Neural progenitor cell (in vitro differentiated cells): Measurements from ENCODE around the gene CPNE1.

ENCODE experiments used
- CTCF ChIP-seq: fragments of 200-600 bp; sonication (generic); IDR thresholded peaks from 2 replicates; pipeline ENCODE4 v1.5.1; 2017; ENCODE audit warnings: antibody characterized with exemption, mild to moderate bottlenecking
- EZH2 ChIP-seq: fragments of 200-600 bp; sonication (generic); IDR thresholded peaks from 2 replicates; pipeline ENCODE4 v1.6.1; 2017; ENCODE audit warnings: antibody characterized with exemption, mild to moderate bottlenecking, moderate library complexity

GRCh38 chr20:35690265-35690664 lies 25.6 kb upstream of the CPNE1 start:
- TF ChIP-seq CTCF: no peak
- TF ChIP-seq EZH2: no peak
